ENCODE results near the gene CIP2A.

The CIP2A gene

GRCh38 chr3:108562565-108562964, 26.7 kb downstream of the CIP2A start:
- no peak for TF ChIP-seq BACH2 (CRISPR knock-in tag; IDR thresholded peaks at IDR 0.05; ENCODE audit: borderline replicate concordance)
- no peak for TF ChIP-seq ARNTL (CRISPR knock-in tag; IDR thresholded peaks at IDR 0.05; ENCODE audit: borderline replicate concordance, low read depth)
- no peak for TF ChIP-seq ZNF70 (CRISPR knock-in tag; IDR thresholded peaks at IDR 0.05)
- no peak for TF ChIP-seq ZFP30 (CRISPR knock-in tag; IDR thresholded peaks at IDR 0.05)
- TF ChIP-seq TSHZ2 (CRISPR knock-in tag; IDR thresholded peaks at IDR 0.05): no peak
- no peak for TF ChIP-seq RARB (CRISPR knock-in tag; IDR thresholded peaks at IDR 0.05)
- TF ChIP-seq TOX (CRISPR knock-in tag; IDR thresholded peaks at IDR 0.05; ENCODE audit: borderline replicate concordance): no peak
- TF ChIP-seq ZNF8 (CRISPR knock-in tag; IDR thresholded peaks at IDR 0.05): no peak
- TF ChIP-seq ISL1 (CRISPR knock-in tag; IDR thresholded peaks at IDR 0.05): no peak
- no peak for TF ChIP-seq TCF4 (CRISPR knock-in tag; IDR thresholded peaks at IDR 0.05; ENCODE audit: borderline replicate concordance)
- TF ChIP-seq POU6F1 (CRISPR knock-in tag; IDR thresholded peaks at IDR 0.05; ENCODE audit: borderline replicate concordance, low read depth): no peak
- ATAC-seq: no peak

DNA sequence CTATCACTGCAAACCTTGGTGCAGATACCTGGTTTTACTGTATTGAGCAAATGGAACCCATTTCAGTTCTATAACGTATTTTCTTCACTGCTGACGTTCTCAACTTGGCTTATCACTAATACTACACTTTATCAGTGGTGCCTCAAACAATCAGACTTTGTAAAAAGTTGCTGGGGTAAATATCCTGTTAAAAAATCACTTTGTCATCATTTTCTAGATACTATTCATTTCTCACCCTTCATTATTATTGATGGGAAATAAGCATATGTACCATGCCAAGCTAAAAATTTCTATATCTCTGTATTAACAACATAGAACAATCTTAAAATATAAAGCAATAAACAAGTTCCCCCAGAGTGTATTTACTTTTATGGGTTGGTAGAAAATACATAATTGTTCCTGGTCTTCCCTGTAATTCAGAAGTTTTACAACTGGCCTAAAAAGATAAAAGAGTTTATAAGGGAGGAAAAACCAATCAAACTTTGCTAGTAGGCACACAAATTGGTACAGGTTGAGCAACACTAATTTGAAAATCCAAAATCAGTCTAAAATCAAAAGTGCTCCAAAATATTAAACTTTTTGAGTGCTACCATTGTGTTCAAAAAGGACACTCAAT, 33.2 kb downstream of the CIP2A start:
- no peak for ATAC-seq
- TF ChIP-seq ZNF8 (CRISPR knock-in tag; IDR thresholded peaks at IDR 0.05) (no peak), PATZ1 (CRISPR knock-in tag; IDR thresholded peaks at IDR 0.05; ENCODE audit: borderline replicate concordance) (no peak), RARB (CRISPR knock-in tag; IDR thresholded peaks at IDR 0.05) (no peak), OSR1 (CRISPR knock-in tag; IDR thresholded peaks at IDR 0.05) (no peak)

DNA sequence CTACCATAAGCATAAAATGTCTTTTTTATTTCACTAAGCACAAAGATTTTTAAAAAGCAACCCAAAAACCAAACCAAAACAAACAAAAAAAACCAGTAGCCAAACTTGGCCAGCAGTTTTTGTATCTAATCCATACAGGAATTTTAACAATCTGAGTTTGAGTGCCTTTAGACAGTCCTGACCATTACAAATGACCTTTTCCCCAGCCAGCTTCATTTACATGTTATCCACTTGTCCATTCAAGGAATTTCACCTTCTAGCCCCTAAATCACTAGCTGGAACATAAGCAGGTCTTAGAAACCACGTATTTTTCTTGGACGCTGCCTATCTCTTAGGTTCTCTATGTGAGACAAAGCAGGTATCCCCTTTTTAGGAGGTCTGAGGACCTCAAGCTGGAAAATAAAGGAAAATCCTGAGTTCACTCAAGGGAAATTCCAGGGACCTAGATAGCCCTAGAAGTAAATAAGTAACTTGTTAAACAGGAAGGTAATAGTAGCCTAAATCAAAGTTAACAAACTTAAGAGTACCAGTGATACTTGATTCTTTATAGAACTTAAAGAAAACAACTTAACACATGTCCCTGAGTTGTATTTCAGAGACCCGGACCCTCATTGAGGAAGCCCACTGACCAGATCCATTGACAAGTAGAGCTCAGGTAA, 34.2 kb downstream of the CIP2A start:
- peak; percentile 55 for TF ChIP-seq ISL1 (CRISPR knock-in tag; IDR thresholded peaks at IDR 0.05)
- no peak for TF ChIP-seq TOX (CRISPR knock-in tag; IDR thresholded peaks at IDR 0.05; ENCODE audit: borderline replicate concordance)
- no peak for TF ChIP-seq CSDC2 (CRISPR knock-in tag; IDR thresholded peaks at IDR 0.05)
- ATAC-seq: no peak; the same call in 2 of the 3 replicates

DNA sequence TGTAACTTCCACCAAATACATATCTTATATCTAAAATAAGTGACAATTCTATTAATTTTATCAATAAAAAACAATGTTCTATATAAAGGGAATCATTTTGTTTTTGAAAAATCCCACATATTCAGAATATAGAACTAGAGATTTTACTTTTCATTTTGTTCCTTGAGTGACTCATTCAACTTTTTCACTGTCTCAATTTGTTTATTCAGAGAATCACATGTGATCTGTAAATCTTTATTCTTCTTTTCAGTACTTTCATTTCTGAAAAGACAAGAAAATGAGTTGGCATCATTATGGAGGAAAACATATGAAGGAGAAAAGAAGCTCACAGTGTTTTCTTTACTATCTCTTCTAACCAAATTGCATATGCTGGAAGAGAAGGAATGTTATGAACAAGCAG, 35.0 kb downstream of the CIP2A start:
- TF ChIP-seq OSR1 (CRISPR knock-in tag; IDR thresholded peaks at IDR 0.05) (no peak), ZNF565 (CRISPR knock-in tag; conservative IDR thresholded peaks at IDR 0.05; ENCODE audit: low read depth) (no peak), CREB5 (CRISPR knock-in tag; IDR thresholded peaks at IDR 0.05; ENCODE audit: low read depth) (no peak), RARB (CRISPR knock-in tag; IDR thresholded peaks at IDR 0.05) (no peak), TCF4 (CRISPR knock-in tag; IDR thresholded peaks at IDR 0.05; ENCODE audit: borderline replicate concordance) (no peak), PATZ1 (CRISPR knock-in tag; IDR thresholded peaks at IDR 0.05; ENCODE audit: borderline replicate concordance) (no peak)
- no peak for ATAC-seq
